ENCODE results near the gene CHSY3. TPM values are rescaled to one million over a fixed set of nuclear protein-coding genes. Genes with fewer than 3 reads are reported as not detected.

CHSY3 gene
- polyA plus RNA-seq, 1 donor from 2014 or later = 0.40 TPM

DNA sequence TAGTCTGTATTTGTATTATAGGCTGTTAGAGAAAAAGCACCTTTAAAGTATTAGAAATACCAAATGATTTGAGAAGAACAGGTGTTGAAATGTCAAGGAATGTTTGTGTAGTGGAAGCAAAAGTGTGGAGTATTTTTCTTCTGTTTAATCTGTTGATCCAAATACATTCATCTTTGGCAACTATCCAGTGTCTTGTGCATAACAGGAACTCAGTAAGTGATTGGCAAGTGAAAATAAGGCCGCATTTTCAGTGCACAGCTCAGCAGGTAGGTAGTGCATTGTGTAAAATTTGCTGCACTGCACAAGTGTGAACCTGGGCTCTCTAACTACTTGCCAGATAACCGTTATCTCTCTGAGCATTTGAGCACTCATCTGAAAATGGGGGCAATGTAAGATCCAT lies 61.8 kb downstream of the CHSY3 start:
- no peaks in the 10 kb centered on the region for H3K9me2 ChIP-seq (ENCODE audit: insufficient read depth, low read length)
- no peaks in the 10 kb centered on the region for H3F3A ChIP-seq (ENCODE audit: insufficient read depth, low read length, poor library complexity, severe bottlenecking)
- H3K4me2 ChIP-seq (ENCODE audit: low read length) = no peak overlapping the region
- no peaks in the 10 kb centered on the region for H3K79me2 ChIP-seq (replicated peaks; ENCODE audit: insufficient read depth, low read length)
- TF ChIP-seq EZH2 (IDR thresholded peaks at IDR 0.05; ENCODE audit: borderline replicate concordance, insufficient read depth, low read length, poor library complexity, severe bottlenecking) (no peak), SMC3 (conservative IDR thresholded peaks at IDR 0.05; ENCODE audit: poor library complexity) (no peak), CTCF (IDR thresholded peaks at IDR 0.05; ENCODE audit: poor library complexity, severe bottlenecking) (no peak), MXI1 (conservative IDR thresholded peaks at IDR 0.05; ENCODE audit: poor library complexity, severe bottlenecking) (no peak)
- H3K9ac ChIP-seq (ENCODE audit: low read length) = no peak overlapping the region
- no peak overlapping the region for H2AFZ ChIP-seq (ENCODE audit: low read depth, low read length)
- H4K20me1 ChIP-seq (ENCODE audit: insufficient read depth) = no peaks in the 10 kb centered on the region
- no peaks in the 10 kb centered on the region for H3K36me3 ChIP-seq (ENCODE audit: insufficient read depth, low read length)
- H3K27ac ChIP-seq (ENCODE audit: low read length) = no peak overlapping the region
- no peaks in the 10 kb centered on the region for H3K27me3 ChIP-seq (ENCODE audit: insufficient read depth, low read depth, low read length)
- no peak overlapping the region for H3K4me3 ChIP-seq (ENCODE audit: low read length)
- no peaks in the 10 kb centered on the region for H3K9me3 ChIP-seq (ENCODE audit: low read length)

DNA sequence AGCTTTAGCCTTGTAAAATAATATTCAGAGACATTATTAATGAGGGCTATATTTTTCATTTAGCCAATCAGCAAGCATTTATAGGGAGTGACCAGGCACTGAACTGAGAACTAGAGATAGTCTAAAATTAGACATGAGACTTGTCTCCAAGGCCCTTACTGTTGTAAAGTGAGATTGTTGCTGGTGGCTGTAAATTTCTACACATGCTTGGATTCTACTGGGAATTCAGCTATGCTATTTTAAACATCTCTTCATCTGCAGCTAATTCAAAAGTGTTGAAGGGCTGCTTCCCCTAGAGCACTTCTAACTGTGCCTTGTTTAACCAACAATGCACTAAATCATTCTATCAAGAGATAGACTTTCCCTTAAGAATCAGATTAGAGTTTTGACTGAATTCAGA lies 67.4 kb downstream of the CHSY3 start:
- H3K27me3 ChIP-seq (ENCODE audit: insufficient read depth, low read depth, low read length) = no peaks in the 10 kb centered on the region
- no peaks in the 10 kb centered on the region for H3K9me2 ChIP-seq (ENCODE audit: insufficient read depth, low read length)
- H4K20me1 ChIP-seq (ENCODE audit: insufficient read depth) = no peaks in the 10 kb centered on the region
- H3K36me3 ChIP-seq (ENCODE audit: insufficient read depth, low read length) = no peaks in the 10 kb centered on the region
- H3K27ac ChIP-seq (ENCODE audit: low read length) = no peak overlapping the region
- no peak overlapping the region for H3K9ac ChIP-seq (ENCODE audit: low read length)
- no peak overlapping the region for H3K4me3 ChIP-seq (ENCODE audit: low read length)
- TF ChIP-seq REST (IDR thresholded peaks at IDR 0.05; ENCODE audit: borderline replicate concordance) = no peak
- no peak for TF ChIP-seq EP300 (conservative IDR thresholded peaks at IDR 0.05; ENCODE audit: poor library complexity, severe bottlenecking)
- no peak for TF ChIP-seq RAD21 (conservative IDR thresholded peaks at IDR 0.05)
- no peak for TF ChIP-seq TAF1 (IDR thresholded peaks at IDR 0.05; ENCODE audit: low read depth)
- no peak for TF ChIP-seq CTCF (IDR thresholded peaks at IDR 0.05; ENCODE audit: poor library complexity, severe bottlenecking)
- TF ChIP-seq SMC3 (conservative IDR thresholded peaks at IDR 0.05; ENCODE audit: poor library complexity) = no peak
- no peak for TF ChIP-seq POLR2AphosphoS5 (IDR thresholded peaks at IDR 0.05)
- no peak for TF ChIP-seq EZH2 (IDR thresholded peaks at IDR 0.05; ENCODE audit: borderline replicate concordance, insufficient read depth, low read length, poor library complexity, severe bottlenecking)
- no peaks in the 10 kb centered on the region for H3F3A ChIP-seq (ENCODE audit: insufficient read depth, low read length, poor library complexity, severe bottlenecking)
- H3K9me3 ChIP-seq (ENCODE audit: low read length) = no peaks in the 10 kb centered on the region
- H3K4me2 ChIP-seq (ENCODE audit: low read length) = no peak overlapping the region
- H2AFZ ChIP-seq (ENCODE audit: low read depth, low read length) = no peak overlapping the region
- no peaks in the 10 kb centered on the region for H3K79me2 ChIP-seq (replicated peaks; ENCODE audit: insufficient read depth, low read length)

All from neural cell (in vitro differentiated cells).